Measurements from ENCODE around the gene OPCML. TPM values are rescaled to one million over a fixed set of nuclear protein-coding genes. Genes with fewer than 3 reads are reported as not detected.

Gene OPCML
- total and polyA plus RNA-seq, 5 donors: 0.14 to 2.8 (median 1.1) TPM

- intact Hi-C loops (cut with DNase I): no loop called here
These were observed 893.9 kb downstream of the OPCML start for GRCh38 chr11:132638423-132638822.

GRCh38 chr11:132636523-132636922, 895.8 kb downstream of the OPCML start:
- no peak for DNase-seq
- H3K27ac ChIP-seq (ENCODE audit: low read length): no peak overlapping the region
- H3K9me3 ChIP-seq (ENCODE audit: control insufficient read depth, low read length): no peaks in the 10 kb centered on the region
- intact Hi-C loops (cut with DNase I): no loop called here
- 89% methylated on average over 4 of the region's 4 CpGs for WGBS
- no peak for ATAC-seq
- H3K4me1 ChIP-seq (ENCODE audit: control insufficient read depth, insufficient read depth, low read length): no peaks in the 10 kb centered on the region
- no peak overlapping the region for H3K4me3 ChIP-seq (ENCODE audit: low read length)
- H3K27me3 ChIP-seq (ENCODE audit: control insufficient read depth, insufficient read depth): no peaks in the 10 kb centered on the region

More at GRCh38 chr11:132638423-132638822, 893.9 kb downstream of the OPCML start:
- no peak overlapping the region for H3K4me3 ChIP-seq (ENCODE audit: low read length)
- DNase-seq (no peak), ATAC-seq (no peak)
- 44% methylated on average over 1 of the region's 1 CpG for whole genome bisulfite sequencing
- H3K27me3 ChIP-seq (ENCODE audit: control insufficient read depth, insufficient read depth): no peaks in the 10 kb centered on the region
- no peaks in the 10 kb centered on the region for H3K4me1 ChIP-seq (ENCODE audit: control insufficient read depth, insufficient read depth, low read length)
- no peak overlapping the region for H3K27ac ChIP-seq (ENCODE audit: low read length)
- H3K9me3 ChIP-seq (ENCODE audit: control insufficient read depth, low read length): no peaks in the 10 kb centered on the region

GRCh38 chr11:132632641-132633124, 899.6 kb downstream of the OPCML start:
- Histone ChIP-seq H3K4me1 (ENCODE audit: control insufficient read depth, insufficient read depth, low read length) (no peaks in the 10 kb centered on the region), H3K27me3 (ENCODE audit: control insufficient read depth, insufficient read depth) (no peaks in the 10 kb centered on the region), H3K4me3 (ENCODE audit: low read length) (no peak overlapping the region), H3K9me3 (ENCODE audit: control insufficient read depth, low read length) (no peaks in the 10 kb centered on the region), H3K27ac (ENCODE audit: low read length) (no peak overlapping the region)
- ATAC-seq (peak in 1 of 2 donors; percentile 94), DNase-seq (no peak)
- WGBS: 22% methylated on average over 9 of the region's 9 CpGs
- intact Hi-C loops (cut with DNase I): no loop called here

- intact Hi-C loops (cut with DNase I): no loop called here
- no peak for DNase-seq
- Histone ChIP-seq H3K4me3 (ENCODE audit: low read length) (no peak overlapping the region), H3K4me1 (ENCODE audit: control insufficient read depth, insufficient read depth, low read length) (no peaks in the 10 kb centered on the region), H3K9me3 (ENCODE audit: control insufficient read depth, low read length) (no peaks in the 10 kb centered on the region), H3K27ac (ENCODE audit: low read length) (no peak overlapping the region), H3K27me3 (ENCODE audit: control insufficient read depth, insufficient read depth) (no peaks in the 10 kb centered on the region)
- ATAC-seq: no peak
- WGBS: 77% methylated on average over 4 of the region's 4 CpGs
These were observed 900.3 kb downstream of the OPCML start for GRCh38 chr11:132631989-132632388.

- ATAC-seq: no peak
- H3K27ac ChIP-seq (ENCODE audit: low read length): no peak overlapping the region
- intact Hi-C loops (cut with DNase I): no loop called here
- WGBS: 88% methylated on average over 3 of the region's 3 CpGs
- H3K4me3 ChIP-seq (ENCODE audit: low read length): no peak overlapping the region
- DNase-seq: no peak
- H3K4me1 ChIP-seq (ENCODE audit: control insufficient read depth, insufficient read depth, low read length): no peaks in the 10 kb centered on the region
- H3K9me3 ChIP-seq (ENCODE audit: control insufficient read depth, low read length): no peaks in the 10 kb centered on the region
- no peaks in the 10 kb centered on the region for H3K27me3 ChIP-seq (ENCODE audit: control insufficient read depth, insufficient read depth)
These were observed 904.3 kb downstream of the OPCML start for GRCh38 chr11:132627981-132628380.

- Histone ChIP-seq H3K27me3 (ENCODE audit: control insufficient read depth, insufficient read depth) (no peaks in the 10 kb centered on the region), H3K27ac (ENCODE audit: low read length) (no peak overlapping the region), H3K9me3 (ENCODE audit: control insufficient read depth, low read length) (no peaks in the 10 kb centered on the region), H3K4me1 (ENCODE audit: control insufficient read depth, insufficient read depth, low read length) (no peaks in the 10 kb centered on the region), H3K4me3 (ENCODE audit: low read length) (no peak overlapping the region)
- 39% methylated on average over 2 of the region's 2 CpGs for WGBS
- DNase-seq (no peak), ATAC-seq (no peak)
- intact Hi-C loops (cut with DNase I): no loop called here
These were observed 905.9 kb downstream of the OPCML start for GRCh38 chr11:132626446-132626845.

GRCh38 chr11:132623511-132623910, 908.8 kb downstream of the OPCML start:
- Histone ChIP-seq H3K4me3 (ENCODE audit: low read length) (no peak overlapping the region), H3K27ac (ENCODE audit: low read length) (no peak overlapping the region), H3K27me3 (ENCODE audit: control insufficient read depth, insufficient read depth) (no peaks in the 10 kb centered on the region), H3K4me1 (ENCODE audit: control insufficient read depth, insufficient read depth, low read length) (no peaks in the 10 kb centered on the region), H3K9me3 (ENCODE audit: control insufficient read depth, low read length) (no peaks in the 10 kb centered on the region)
- DNase-seq (no peak), ATAC-seq (no peak)
- intact Hi-C loops (cut with DNase I): no loop called here
- 72% methylated on average over 4 of the region's 4 CpGs for WGBS

- no peaks in the 10 kb centered on the region for H3K9me3 ChIP-seq (ENCODE audit: control insufficient read depth, low read length)
- ATAC-seq (no peak), DNase-seq (no peak)
- H3K4me3 ChIP-seq (ENCODE audit: low read length): no peak overlapping the region
- intact Hi-C loops (cut with DNase I): no loop called here
- H3K27me3 ChIP-seq (ENCODE audit: control insufficient read depth, insufficient read depth): no peaks in the 10 kb centered on the region
- H3K27ac ChIP-seq (ENCODE audit: low read length): no peak overlapping the region
- 78% methylated on average over 6 of the region's 6 CpGs for WGBS
- no peaks in the 10 kb centered on the region for H3K4me1 ChIP-seq (ENCODE audit: control insufficient read depth, insufficient read depth, low read length)
These were observed 910.2 kb downstream of the OPCML start for GRCh38 chr11:132621976-132622580.

GRCh38 chr11:132620423-132620822, 911.9 kb downstream of the OPCML start:
- WGBS: 74% methylated on average over 2 of the region's 2 CpGs

GRCh38 chr11:132610791-132611190, 921.5 kb downstream of the OPCML start:
- intact Hi-C loops (cut with DNase I): no loop called here
- no peaks in the 10 kb centered on the region for H3K9me3 ChIP-seq (ENCODE audit: control insufficient read depth, low read length)
- H3K4me1 ChIP-seq (ENCODE audit: control insufficient read depth, insufficient read depth, low read length): no peaks in the 10 kb centered on the region
- no peak overlapping the region for H3K4me3 ChIP-seq (ENCODE audit: low read length)
- DNase-seq: no peak
- H3K27ac ChIP-seq (ENCODE audit: low read length): no peak overlapping the region
- ATAC-seq: no peak
- no peaks in the 10 kb centered on the region for H3K27me3 ChIP-seq (ENCODE audit: control insufficient read depth, insufficient read depth)
- 79% methylated on average over 4 of the region's 4 CpGs for whole genome bisulfite sequencing

More at GRCh38 chr11:132620423-132620822, 911.9 kb downstream of the OPCML start:
- DNase-seq (no peak), ATAC-seq (no peak)
- no peak overlapping the region for H3K4me3 ChIP-seq (ENCODE audit: low read length)
- no peaks in the 10 kb centered on the region for H3K27me3 ChIP-seq (ENCODE audit: control insufficient read depth, insufficient read depth)
- H3K9me3 ChIP-seq (ENCODE audit: control insufficient read depth, low read length): no peaks in the 10 kb centered on the region
- intact Hi-C loops (cut with DNase I): no loop called here
- no peak overlapping the region for H3K27ac ChIP-seq (ENCODE audit: low read length)
- H3K4me1 ChIP-seq (ENCODE audit: control insufficient read depth, insufficient read depth, low read length): no peaks in the 10 kb centered on the region

GRCh38 chr11:132610216-132610615, 922.1 kb downstream of the OPCML start:
- no peaks in the 10 kb centered on the region for H3K9me3 ChIP-seq (ENCODE audit: control insufficient read depth, low read length)
- WGBS: 54% methylated on average over 8 of the region's 8 CpGs

GRCh38 chr11:132607575-132607974, 924.7 kb downstream of the OPCML start:
- ATAC-seq (no peak), DNase-seq (no peak)
- no peak overlapping the region for H3K27ac ChIP-seq (ENCODE audit: low read length)
- H3K9me3 ChIP-seq (ENCODE audit: control insufficient read depth, low read length): no peaks in the 10 kb centered on the region
- no peaks in the 10 kb centered on the region for H3K4me1 ChIP-seq (ENCODE audit: control insufficient read depth, insufficient read depth, low read length)
- H3K27me3 ChIP-seq (ENCODE audit: control insufficient read depth, insufficient read depth): no peaks in the 10 kb centered on the region
- intact Hi-C loops (cut with DNase I): no loop called here
- 82% methylated on average over 2 of the region's 2 CpGs for WGBS
- no peak overlapping the region for H3K4me3 ChIP-seq (ENCODE audit: low read length)

More at GRCh38 chr11:132610216-132610615, 922.1 kb downstream of the OPCML start:
- no peaks in the 10 kb centered on the region for H3K27me3 ChIP-seq (ENCODE audit: control insufficient read depth, insufficient read depth)
- no peak for ATAC-seq
- H3K4me1 ChIP-seq (ENCODE audit: control insufficient read depth, insufficient read depth, low read length): no peaks in the 10 kb centered on the region
- H3K4me3 ChIP-seq (ENCODE audit: low read length): no peak overlapping the region
- intact Hi-C loops (cut with DNase I): no loop called here
- no peak for DNase-seq
- no peak overlapping the region for H3K27ac ChIP-seq (ENCODE audit: low read length)

All from right cardiac atrium (tissue), 5 donors.